Adipocyte (in vitro differentiated cells): ENCODE measurements around the gene C8A.
A peak's percentile ranks its signal among the peaks of the same experiment; 100 is the strongest.

ENCODE experiments used
- DNase-seq: peaks from one replicate; pipeline ENCODE4 v3.0.0-alpha.2; 2015; ENCODE audit warnings: low read depth
- H3K27me3 ChIP-seq: replicated peaks from 2 replicates; pipeline ENCODE4 v1.7.0; 2013; ENCODE audit warnings: mild to moderate bottlenecking, low read length, moderate library complexity; ENCODE audit not compliant: control insufficient read depth, insufficient read depth
- H3K36me3 ChIP-seq: 2 replicates; pipeline ENCODE4 v1.7.0; 2013; ENCODE audit warnings: low read length, mild to moderate bottlenecking, moderate library complexity; ENCODE audit not compliant: control insufficient read depth, insufficient read depth, severe bottlenecking
- H3K4me1 ChIP-seq: 2 replicates; pipeline ENCODE4 v1.7.0; 2013; ENCODE audit warnings: mild to moderate bottlenecking, low read length, moderate library complexity; ENCODE audit not compliant: control insufficient read depth, insufficient read depth
- H3K4me3 ChIP-seq: 2 replicates; pipeline ENCODE4 v1.7.0; 2013; ENCODE audit warnings: mild to moderate bottlenecking, low read length, moderate library complexity
- H3K9ac ChIP-seq: 2 replicates; pipeline ENCODE4 v1.7.0; 2013; ENCODE audit warnings: mild to moderate bottlenecking, low read length, moderate library complexity
- H3K9me3 ChIP-seq: 2 replicates; pipeline ENCODE4 v1.7.0; 2013; ENCODE audit warnings: mild to moderate bottlenecking, low read length, moderate library complexity; ENCODE audit not compliant: control insufficient read depth

The C8A gene

DNA sequence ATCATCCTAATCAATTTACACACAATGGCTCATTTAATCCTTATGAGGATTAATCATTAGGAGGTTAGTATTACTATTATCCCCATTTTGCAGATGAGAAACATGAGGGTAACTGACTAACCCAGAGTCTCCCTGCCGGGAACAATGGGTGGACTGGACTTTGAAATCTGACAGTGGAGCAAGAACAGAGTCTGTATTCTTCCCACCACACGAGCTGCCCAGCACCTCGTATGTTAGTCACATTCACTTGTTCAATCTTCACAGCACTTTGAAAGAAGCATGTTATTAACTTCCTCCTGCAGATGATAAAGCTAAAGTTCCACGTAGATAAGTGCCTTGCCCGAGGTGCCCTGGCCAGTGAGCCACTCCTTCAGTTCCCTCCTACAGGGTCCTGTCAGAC lies 98.8 kb downstream of the C8A start:
- Histone ChIP-seq H3K9me3 (no peaks in the 10 kb centered on the region), H3K4me3 (no peak overlapping the region), H3K4me1 (peaks cover 16% of the 10 kb centered on the region), H3K9ac (no peak overlapping the region), H3K36me3 (no peaks in the 10 kb centered on the region), H3K27me3 (peaks cover 2% of the 10 kb centered on the region)
- DNase-seq: no peak

DNA sequence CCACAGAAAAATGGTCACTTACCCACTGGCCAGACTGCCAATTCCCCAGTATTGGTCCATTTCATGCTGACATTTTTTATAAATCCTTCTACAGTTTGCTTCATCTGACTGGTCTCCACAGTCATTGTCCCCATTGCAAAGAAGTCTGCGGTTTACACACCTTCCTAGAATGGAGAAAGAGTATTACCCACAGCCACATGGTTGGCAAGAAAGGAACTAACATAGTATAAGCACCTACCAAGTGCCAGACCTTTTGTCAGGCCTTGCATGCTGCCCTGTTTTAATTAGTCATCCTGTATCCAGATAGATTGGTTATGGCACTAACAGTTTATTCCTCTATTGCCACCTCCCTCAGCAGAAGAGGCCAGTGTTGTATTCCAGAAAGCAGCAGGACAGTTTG lies 100.1 kb downstream of the C8A start:
- H3K36me3 ChIP-seq: no peaks in the 10 kb centered on the region
- no peak overlapping the region for H3K9ac ChIP-seq
- no peak overlapping the region for H3K4me3 ChIP-seq
- H3K4me1 ChIP-seq: peaks cover 11% of the 10 kb centered on the region
- peaks cover 2% of the 10 kb centered on the region for H3K27me3 ChIP-seq
- no peaks in the 10 kb centered on the region for H3K9me3 ChIP-seq
- DNase-seq: no peak

DNA sequence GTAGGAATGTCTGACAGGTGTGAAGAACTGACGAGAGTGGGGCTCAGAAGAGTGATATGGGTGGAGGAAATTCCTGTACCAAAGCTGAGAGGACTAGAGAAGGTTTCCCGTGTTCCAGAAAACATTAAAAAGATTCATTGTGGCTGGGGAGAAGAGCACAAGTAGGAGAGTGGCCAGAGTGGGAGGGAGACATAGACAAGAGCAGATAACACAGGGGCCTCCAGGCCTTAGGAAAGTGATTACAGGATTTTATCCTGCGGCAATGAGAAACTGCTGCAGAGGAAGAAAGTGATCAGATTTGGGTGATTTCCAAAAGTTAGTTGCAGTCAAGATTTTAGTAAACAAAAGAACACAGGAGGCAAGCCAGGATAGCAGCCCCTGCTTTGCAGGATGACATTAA lies 103.3 kb downstream of the C8A start:
- no peaks in the 10 kb centered on the region for H3K36me3 ChIP-seq

DNA sequence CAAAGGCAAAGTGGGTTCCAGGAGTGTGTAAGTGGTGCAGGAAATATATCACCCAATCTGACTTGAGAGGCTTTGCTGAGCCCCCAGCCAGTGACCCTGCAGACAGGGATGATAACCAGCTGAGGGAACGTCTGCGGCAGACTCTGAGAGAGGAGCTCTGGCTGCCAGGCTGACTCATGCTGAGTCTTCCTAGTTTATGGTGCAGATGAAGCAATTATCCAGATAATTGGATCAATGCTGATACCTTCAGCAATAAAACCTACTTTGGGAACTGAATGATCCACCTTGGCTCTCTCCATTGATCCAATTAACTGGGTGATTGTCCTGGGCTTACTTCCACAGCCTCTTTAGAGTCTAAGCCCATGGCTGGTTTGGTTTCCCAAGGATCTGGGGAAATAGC lies 103.9 kb downstream of the C8A start:
- Histone ChIP-seq H3K4me3 (no peak overlapping the region), H3K9me3 (no peaks in the 10 kb centered on the region), H3K4me1 (peaks cover 11% of the 10 kb centered on the region), H3K9ac (no peak overlapping the region), H3K27me3 (peaks cover 2% of the 10 kb centered on the region), H3K36me3 (no peaks in the 10 kb centered on the region)
- DNase-seq: peak; percentile 36

More for the DNA sequence above, 103.3 kb downstream of the C8A start:
- Histone ChIP-seq H3K9me3 (no peaks in the 10 kb centered on the region), H3K27me3 (peaks cover 2% of the 10 kb centered on the region), H3K4me3 (no peak overlapping the region), H3K9ac (no peak overlapping the region), H3K4me1 (peaks cover 11% of the 10 kb centered on the region)
- no peak for DNase-seq

DNA sequence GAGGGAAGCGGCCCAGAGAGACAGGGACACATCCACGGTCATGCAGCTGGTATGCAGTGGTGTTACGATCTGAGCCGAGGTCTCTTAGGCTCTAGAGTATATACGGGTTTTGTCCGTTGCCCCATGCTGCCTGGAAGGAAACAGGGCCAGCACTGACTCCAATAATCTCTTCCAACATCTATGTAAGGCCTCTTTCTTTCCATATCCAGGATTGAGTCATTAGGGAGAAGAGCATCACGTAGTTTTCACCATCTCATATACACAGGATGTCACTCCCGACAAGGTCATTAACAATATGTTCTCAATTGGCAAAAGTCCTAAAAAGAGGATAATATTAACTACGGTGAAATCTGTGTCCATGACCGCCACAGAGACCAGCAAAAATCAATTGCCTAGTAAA lies 106.8 kb downstream of the C8A start:
- no peaks in the 10 kb centered on the region for H3K9me3 ChIP-seq
- peaks cover 11% of the 10 kb centered on the region for H3K4me1 ChIP-seq
- H3K4me3 ChIP-seq: no peak overlapping the region
- H3K9ac ChIP-seq: no peak overlapping the region
- no peaks in the 10 kb centered on the region for H3K36me3 ChIP-seq
- DNase-seq: no peak
- no peaks in the 10 kb centered on the region for H3K27me3 ChIP-seq

DNA sequence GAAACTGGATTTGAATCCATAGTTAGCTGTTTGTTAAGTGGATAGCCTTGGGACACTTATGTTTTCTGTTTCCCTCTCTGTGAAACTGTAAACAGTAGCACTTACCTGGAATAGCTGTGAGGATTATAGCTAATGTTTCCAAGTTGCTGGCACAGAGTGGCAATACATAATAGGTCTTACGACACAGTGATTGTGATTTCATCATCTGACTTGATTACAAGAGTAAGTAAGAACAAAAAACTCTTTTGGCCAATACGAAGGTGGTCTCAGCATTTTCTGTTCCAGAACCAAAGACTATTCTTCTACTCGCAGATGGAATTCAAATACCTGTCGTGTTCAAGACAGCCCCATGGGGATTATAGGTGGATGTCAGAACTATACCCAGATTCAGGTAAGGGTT lies 109.1 kb downstream of the C8A start:
- peak; percentile 33 for DNase-seq
- no peak overlapping the region for H3K4me3 ChIP-seq
- peaks cover 1% of the 10 kb centered on the region for H3K4me1 ChIP-seq
- no peak overlapping the region for H3K9ac ChIP-seq
- H3K9me3 ChIP-seq: no peaks in the 10 kb centered on the region
- H3K27me3 ChIP-seq: no peaks in the 10 kb centered on the region
- H3K36me3 ChIP-seq: no peaks in the 10 kb centered on the region

DNA sequence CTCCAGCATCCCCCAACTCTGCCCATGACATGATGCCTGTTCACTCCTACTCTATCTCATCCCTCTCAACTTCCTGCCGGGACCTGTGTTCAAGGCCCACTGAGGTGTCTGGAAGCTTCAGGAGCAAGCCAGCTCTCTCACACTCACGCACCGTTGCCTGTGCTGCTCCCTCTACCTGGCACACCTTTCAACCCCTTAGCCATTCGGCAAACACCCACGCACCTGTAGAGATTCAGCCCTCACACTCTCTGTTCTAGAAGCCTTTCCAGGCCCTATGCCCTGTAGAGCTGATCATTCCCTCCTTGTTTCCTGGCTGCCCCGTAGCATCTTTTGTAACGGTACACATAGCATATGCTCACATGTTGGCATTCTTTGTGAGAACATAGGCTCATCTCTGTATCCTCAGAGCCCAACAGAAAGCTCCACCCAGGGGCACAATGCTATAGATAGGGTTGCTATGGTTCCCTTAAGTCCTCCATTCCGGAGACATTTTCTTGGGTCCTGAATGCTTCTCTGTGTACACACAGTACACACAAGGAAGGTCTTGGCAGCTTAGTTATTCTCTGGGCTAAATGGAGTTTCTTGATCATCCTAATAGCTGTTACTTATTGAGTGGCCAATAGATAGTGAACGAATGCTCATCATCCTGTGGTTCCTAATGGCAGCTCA lies 109.9 kb downstream of the C8A start:
- Histone ChIP-seq H3K9ac (no peak overlapping the region), H3K9me3 (no peaks in the 10 kb centered on the region), H3K27me3 (no peaks in the 10 kb centered on the region), H3K4me3 (no peak overlapping the region), H3K36me3 (no peaks in the 10 kb centered on the region), H3K4me1 (no peaks in the 10 kb centered on the region)
- DNase-seq: no peak

DNA sequence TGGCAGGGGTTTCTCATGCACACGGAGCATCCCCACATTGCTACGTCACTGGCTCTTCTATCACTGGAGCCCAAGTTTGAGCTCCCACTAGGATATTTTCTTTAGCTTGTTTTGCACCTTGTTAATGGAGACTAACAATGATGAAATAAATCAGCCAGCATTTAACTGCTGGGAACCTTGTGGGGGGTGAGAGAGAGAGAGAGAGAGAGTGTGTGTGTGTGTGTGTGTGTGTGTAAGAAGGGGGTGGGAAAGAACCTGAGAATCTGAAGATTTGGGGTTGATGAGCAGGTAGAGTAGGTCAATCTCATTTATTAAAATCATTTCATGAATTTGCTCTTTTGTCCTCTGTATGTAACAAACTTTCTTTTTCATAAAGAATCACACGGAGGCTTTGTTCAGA lies 110.6 kb downstream of the C8A start:
- no peak overlapping the region for H3K4me3 ChIP-seq
- H3K27me3 ChIP-seq: no peaks in the 10 kb centered on the region
- DNase-seq: no peak
- H3K9me3 ChIP-seq: no peaks in the 10 kb centered on the region
- no peaks in the 10 kb centered on the region for H3K36me3 ChIP-seq
- H3K4me1 ChIP-seq: no peaks in the 10 kb centered on the region
- no peak overlapping the region for H3K9ac ChIP-seq

DNA sequence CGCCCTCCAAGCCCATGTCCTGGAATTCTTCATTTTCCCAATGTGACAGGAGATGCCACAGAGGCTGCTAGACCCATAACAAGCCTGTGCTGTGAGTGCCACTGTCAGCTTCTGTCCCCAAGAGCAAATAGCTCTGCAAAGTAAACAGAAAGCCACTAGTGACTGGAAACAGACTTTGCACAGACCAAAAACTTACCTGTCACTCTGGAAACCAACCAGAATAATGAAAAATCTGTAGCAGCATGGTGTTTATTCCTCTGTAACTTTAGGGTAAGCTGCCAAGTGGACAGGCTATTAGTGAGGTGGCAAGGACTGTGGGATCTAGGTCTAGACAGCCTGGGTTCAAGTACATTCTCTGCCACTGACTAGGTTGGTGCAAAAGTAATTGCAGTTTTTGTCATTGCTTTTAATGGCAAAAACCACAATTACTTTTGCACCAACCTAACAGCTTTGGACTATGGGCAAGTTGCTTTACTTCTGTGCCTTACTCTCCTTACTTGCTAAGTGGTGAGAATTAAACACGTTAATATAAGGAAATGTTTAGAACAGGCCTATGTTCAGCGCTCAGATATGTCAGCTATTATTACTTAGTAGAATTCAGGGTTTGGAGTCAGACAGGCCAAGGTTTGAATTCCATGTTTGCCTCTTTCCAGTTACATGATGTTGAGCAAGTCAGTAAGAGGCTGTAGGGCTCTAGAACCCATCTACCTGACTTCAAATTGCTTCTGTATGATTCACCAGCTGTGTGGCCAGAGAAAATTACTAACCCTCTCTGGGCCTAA lies 111.5 kb downstream of the C8A start, which contains the start of gene C8B:
C8B (minus strand) TSS at position 100 of the 782 bp plus-strand sequence; CDS start at position 33, 67 bp downstream.
- Histone ChIP-seq H3K36me3 (no peaks in the 10 kb centered on the region), H3K27me3 (no peaks in the 10 kb centered on the region), H3K9me3 (no peaks in the 10 kb centered on the region), H3K9ac (no peak within 1 kb of the TSS), H3K4me1 (no peaks in the 10 kb centered on the region), H3K4me3 (no peak within 1 kb of the TSS)
- no peak for DNase-seq

DNA sequence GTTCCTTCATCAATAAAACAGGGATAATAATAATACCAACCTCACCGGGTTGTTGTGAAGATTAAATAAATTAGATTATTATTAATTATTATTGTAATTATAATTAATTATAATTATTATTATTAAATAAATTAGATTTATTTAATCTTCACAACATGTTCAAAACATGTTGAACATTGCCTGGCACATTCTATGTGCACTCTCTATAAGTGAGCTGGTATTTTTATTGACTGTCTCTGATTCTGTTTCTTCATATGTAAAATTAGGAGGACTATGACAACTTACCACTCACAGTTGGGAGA lies 112.1 kb downstream of the C8A start:
- no peak for DNase-seq
- H3K4me1 ChIP-seq: no peaks in the 10 kb centered on the region
- no peaks in the 10 kb centered on the region for H3K36me3 ChIP-seq
- H3K9ac ChIP-seq: no peak overlapping the region
- no peak overlapping the region for H3K4me3 ChIP-seq
- H3K27me3 ChIP-seq: no peaks in the 10 kb centered on the region
- H3K9me3 ChIP-seq: no peaks in the 10 kb centered on the region

DNA sequence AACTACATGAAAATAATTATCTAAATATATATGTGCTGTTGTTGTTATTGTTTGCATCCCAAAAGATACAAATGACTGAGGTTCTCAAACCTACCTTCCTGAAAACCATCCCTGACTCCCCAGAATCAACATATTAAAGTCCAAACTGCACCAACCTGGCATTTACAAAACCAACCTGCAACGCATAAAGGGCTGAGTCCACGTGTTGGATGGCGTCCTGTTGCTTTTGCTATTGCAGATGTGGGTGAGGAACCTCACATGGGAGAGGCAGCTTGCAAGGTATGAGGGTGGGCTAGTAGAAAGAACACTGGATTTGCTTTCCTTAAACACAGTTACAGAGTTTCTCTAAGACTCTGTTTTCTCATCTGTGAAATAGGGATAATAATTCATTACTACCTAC lies 112.8 kb downstream of the C8A start:
- Histone ChIP-seq H3K4me3 (no peak overlapping the region), H3K27me3 (no peaks in the 10 kb centered on the region), H3K36me3 (no peaks in the 10 kb centered on the region), H3K9me3 (no peaks in the 10 kb centered on the region), H3K9ac (no peak overlapping the region), H3K4me1 (no peaks in the 10 kb centered on the region)
- no peak for DNase-seq
